Measurements from ENCODE around the gene PBX1. TPM values are rescaled to one million over a fixed set of nuclear protein-coding genes. Genes with fewer than 3 reads are reported as not detected.

PBX1 gene
- total RNA-seq, 1 experiment from 2014 or later = 18.5 TPM

DNA sequence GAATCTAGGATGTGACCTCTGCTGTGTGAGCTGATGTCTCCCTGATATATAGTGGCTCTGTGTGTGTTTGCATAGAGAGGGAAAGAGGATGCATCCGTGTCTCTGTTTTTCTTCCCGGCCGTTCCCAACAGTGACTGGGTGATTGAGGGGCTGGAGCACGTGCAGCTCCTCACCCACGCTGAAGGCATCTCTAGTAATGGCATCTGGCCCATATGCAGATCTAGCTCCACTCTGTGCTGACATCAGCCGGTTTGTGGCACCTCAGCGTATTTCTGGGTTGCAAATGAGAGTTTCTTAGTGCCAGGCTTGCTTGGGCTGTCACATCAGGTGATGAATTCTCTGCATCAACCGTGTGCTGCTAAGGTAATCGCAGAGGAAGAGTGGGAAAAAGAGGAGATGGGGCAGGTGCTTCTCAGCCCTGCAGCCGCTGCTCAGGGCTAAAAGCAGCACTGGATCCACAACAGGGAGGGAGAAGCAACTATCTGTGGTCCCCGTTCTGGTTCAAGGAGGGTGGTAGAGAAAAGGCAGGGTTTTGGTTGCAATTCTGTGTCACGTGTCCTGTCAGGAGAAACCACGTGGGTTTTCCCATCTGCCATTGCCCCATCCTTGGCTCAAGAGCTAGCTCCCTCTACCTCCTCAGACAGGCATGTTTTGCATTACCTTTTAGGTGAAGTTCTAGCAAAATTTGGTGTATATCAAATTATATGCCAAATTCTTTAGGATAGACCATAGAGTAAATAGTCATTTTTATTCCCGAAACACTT, 282.9 kb downstream of the PBX1 start:
- Histone ChIP-seq H3K4me1 (replicated peaks) (no peaks in the 10 kb centered on the region), H3K4me3 (no peak overlapping the region), H3K36me3 (no peaks in the 10 kb centered on the region), H3K9me3 (replicated peaks) (no peaks in the 10 kb centered on the region), H3K27me3 (replicated peaks) (no peaks in the 10 kb centered on the region), H3K27ac (no peak overlapping the region)
- no peak for DNase-seq (ENCODE audit: low read depth in 1 of 2, low spot score in 2 of 2)

DNA sequence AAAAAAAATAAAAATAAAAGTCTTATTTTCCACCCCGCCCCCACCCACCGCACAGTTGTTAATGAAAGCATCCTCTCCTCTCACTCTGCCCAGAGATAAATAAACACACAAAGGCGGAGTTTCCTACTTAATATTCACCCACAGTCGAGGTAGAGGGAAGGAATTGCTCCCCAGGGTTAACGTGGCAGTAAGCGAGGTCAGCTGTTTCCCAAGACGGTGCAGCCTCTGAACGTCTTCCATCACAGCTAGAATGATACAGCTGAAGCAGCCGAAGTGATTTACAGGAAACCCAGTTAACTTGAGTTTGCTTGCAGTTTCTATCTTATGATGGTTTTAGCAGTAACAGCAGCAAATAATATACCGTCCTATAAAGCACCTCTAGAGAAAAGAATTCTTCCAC, 283.9 kb downstream of the PBX1 start:
- no peaks in the 10 kb centered on the region for H3K4me1 ChIP-seq (replicated peaks)
- no peaks in the 10 kb centered on the region for H3K27me3 ChIP-seq (replicated peaks)
- H3K27ac ChIP-seq = no peak overlapping the region
- DNase-seq (ENCODE audit: low read depth in 1 of 2, low spot score in 2 of 2) = no peak
- H3K9me3 ChIP-seq (replicated peaks) = no peaks in the 10 kb centered on the region
- no peaks in the 10 kb centered on the region for H3K36me3 ChIP-seq
- H3K4me3 ChIP-seq = no peak overlapping the region

DNA sequence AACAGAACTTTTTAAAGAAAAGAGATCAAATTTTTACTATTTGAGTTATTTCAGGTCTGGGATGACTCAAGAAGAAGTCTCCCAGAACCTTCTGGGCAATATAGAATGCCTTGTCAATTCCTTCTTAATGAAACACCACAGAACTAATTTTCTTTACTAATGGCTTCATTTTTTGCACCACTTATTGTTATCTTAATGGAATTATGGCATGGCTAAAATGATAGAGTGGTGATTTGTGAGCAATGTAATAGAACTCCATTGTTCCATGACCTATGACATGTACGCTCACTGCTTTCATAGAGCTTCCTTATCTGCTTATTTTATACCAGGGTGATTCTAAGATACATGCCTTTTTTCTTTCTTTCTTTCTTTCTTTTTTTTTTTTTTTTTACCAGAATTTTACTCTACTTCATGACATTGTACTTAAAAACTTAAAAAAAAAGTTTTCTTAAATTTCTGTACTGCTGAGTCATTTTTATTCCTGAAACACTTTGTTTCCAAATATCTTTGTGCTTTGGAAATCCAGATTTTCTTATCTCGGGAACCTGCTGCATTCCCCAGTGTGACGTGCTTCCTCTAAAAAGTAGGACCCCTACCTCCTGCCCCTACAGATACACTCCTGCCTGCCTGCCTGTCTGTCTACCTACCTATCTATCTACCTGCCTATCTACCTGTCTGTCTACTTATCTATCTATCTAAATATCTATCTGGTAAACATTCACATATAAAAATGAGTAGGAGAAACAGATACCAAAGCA, 284.9 kb downstream of the PBX1 start:
- Histone ChIP-seq H3K9me3 (replicated peaks) (no peaks in the 10 kb centered on the region), H3K4me1 (replicated peaks) (no peaks in the 10 kb centered on the region), H3K27me3 (replicated peaks) (no peaks in the 10 kb centered on the region), H3K4me3 (no peak overlapping the region), H3K27ac (no peak overlapping the region), H3K36me3 (no peaks in the 10 kb centered on the region)
- no peak for DNase-seq (ENCODE audit: low read depth in 1 of 2, low spot score in 2 of 2)

DNA sequence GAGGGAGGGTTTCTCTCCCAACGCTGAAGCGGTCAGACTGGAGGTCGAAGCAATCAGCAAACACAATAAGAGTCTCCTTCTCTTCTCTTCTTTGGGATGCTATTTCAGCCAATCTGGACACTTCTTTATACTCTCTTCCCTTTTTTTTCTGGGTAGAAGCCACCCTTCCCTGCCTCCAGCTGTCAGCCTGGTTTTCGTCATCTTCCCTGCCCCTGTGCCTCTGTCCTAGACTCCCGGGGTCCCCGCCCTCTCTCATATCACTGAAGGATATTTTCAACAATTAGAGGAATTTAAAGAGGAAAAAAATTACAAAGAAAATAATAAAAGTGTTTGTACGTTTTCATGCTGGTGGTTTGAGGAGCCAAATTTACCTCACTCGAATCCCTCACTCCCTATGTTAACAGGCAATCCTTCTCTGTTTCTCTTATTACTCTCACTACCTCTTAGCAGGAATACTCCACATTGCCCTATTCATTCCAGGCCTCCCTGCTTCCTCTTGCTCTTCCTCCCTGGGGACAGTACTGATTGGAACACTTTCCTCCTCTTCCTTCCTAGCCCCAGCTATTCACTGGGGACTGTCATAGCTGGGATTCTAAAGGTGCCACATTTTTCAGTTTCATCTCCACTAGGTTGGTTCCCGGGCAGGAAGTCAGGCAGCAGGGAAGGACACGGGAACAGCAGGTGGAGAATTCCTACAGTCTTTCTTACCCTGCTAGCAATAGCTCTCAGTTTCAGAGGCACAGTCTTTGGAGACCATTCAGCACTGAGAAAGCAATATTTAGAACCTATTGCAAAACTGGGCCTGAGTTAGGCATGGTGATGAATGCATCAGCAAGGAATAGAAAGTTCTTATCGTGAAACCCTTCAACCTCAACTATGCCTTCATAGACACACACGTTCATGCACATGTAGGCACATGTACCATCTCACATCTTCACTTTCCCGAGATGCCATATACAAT, 288.0 kb downstream of the PBX1 start:
- Histone ChIP-seq H3K27ac (no peak overlapping the region), H3K9me3 (replicated peaks) (no peaks in the 10 kb centered on the region), H3K27me3 (replicated peaks) (no peaks in the 10 kb centered on the region), H3K36me3 (no peaks in the 10 kb centered on the region), H3K4me1 (replicated peaks) (no peaks in the 10 kb centered on the region), H3K4me3 (no peak overlapping the region)
- DNase-seq (ENCODE audit: low read depth in 1 of 2, low spot score in 2 of 2) = no peak

DNA sequence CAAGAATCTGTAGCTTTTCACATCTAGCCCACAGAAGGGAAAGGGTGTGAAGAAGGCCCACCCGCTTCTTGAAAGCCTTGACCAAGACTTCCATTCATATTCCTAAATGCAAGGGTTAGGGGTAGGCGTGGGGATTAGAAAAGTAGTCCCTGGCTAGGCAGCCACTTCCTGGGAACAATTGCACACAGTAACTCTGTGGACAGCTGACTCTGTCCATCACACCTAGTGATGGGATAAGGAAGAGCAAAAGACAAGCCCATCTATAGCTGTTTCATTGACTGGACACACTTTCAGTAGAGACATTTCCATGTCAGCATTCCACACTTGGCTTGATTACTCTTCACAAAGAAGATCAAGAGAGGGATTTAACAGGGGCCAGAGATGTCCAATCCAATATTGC, 294.2 kb downstream of the PBX1 start:
- Histone ChIP-seq H3K36me3 (no peaks in the 10 kb centered on the region), H3K27me3 (replicated peaks) (no peaks in the 10 kb centered on the region), H3K27ac (no peak overlapping the region), H3K4me1 (replicated peaks) (no peaks in the 10 kb centered on the region), H3K9me3 (replicated peaks) (no peaks in the 10 kb centered on the region), H3K4me3 (no peak overlapping the region)
- no peak for DNase-seq (ENCODE audit: low read depth in 1 of 2, low spot score in 2 of 2)

DNA sequence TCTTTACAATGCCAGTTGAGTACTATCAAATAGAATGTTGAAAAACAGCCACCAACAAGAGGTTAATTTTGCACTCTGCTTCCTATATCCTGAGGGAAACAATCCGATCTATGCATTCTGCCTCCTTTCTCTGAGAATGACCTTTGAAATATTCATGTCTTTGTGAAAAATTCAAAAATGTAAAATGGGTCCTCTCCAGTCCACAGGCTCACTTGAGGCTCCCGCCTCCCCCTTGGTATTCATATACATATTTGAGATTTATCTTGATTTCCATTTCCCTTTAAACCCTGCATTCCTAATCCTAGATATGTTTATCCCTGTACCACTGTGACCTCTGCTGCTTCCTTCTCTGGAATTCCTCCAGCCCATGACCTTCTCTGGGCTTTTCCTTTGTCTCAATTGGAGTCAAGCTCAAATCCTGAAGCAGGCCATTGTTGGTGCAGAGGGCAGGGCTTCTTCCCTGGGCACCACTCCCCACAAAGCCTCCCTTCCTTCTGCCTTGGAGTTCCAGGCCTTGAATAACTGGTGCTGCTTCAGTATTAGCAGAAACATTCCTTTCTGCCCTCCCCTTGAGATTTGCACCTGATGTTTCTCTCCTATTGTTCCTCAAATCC, 296.8 kb downstream of the PBX1 start:
- Histone ChIP-seq H3K9me3 (replicated peaks) (no peaks in the 10 kb centered on the region), H3K27ac (no peak overlapping the region), H3K4me1 (replicated peaks) (no peaks in the 10 kb centered on the region), H3K4me3 (no peak overlapping the region), H3K36me3 (no peaks in the 10 kb centered on the region), H3K27me3 (replicated peaks) (no peaks in the 10 kb centered on the region)
- DNase-seq (ENCODE audit: low read depth in 1 of 2, low spot score in 2 of 2) = no peak

DNA sequence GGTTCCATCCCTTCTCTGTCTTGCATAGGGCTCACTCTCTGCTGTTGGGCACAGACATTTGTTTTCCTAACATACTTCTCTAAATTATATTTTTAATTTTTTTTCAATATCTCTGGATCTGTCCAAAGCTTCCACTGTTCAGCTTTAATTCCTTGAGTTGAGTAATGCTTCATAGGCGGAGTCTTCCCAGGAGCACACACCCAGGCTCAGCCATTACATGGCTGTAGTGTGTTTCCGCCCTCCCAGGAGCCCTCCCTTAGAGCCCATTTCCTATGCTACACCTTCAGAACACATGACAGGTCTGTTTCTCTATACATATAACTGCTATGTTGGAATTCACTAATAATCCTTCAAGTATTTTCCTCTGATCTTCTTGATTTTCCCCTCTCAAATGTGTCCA, 297.4 kb downstream of the PBX1 start:
- Histone ChIP-seq H3K27ac (no peak overlapping the region), H3K36me3 (no peaks in the 10 kb centered on the region), H3K27me3 (replicated peaks) (no peaks in the 10 kb centered on the region), H3K4me1 (replicated peaks) (no peaks in the 10 kb centered on the region), H3K4me3 (no peak overlapping the region), H3K9me3 (replicated peaks) (no peaks in the 10 kb centered on the region)
- DNase-seq (ENCODE audit: low read depth in 1 of 2, low spot score in 2 of 2) = no peak

DNA sequence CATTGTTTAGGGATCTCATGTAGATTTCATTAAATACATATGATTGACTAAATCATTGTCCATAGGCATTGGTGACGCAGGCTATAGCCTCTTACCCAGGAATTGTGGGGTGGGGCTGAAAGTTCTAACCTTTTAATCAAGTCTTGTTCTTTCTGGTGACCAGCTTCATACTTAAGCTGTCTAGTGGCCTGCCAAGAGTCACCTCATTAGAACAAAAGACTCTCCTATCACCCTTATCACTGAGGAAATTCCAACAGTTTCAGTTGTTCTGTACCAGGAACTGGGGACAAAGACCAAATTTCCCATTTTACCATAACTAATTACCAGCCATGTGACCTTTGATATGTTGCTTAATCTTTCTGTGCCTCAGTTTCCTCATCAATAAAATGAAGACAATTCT, 298.5 kb downstream of the PBX1 start:
- H3K27ac ChIP-seq = no peak overlapping the region
- no peaks in the 10 kb centered on the region for H3K4me1 ChIP-seq (replicated peaks)
- no peak for DNase-seq (ENCODE audit: low read depth in 1 of 2, low spot score in 2 of 2)

DNA sequence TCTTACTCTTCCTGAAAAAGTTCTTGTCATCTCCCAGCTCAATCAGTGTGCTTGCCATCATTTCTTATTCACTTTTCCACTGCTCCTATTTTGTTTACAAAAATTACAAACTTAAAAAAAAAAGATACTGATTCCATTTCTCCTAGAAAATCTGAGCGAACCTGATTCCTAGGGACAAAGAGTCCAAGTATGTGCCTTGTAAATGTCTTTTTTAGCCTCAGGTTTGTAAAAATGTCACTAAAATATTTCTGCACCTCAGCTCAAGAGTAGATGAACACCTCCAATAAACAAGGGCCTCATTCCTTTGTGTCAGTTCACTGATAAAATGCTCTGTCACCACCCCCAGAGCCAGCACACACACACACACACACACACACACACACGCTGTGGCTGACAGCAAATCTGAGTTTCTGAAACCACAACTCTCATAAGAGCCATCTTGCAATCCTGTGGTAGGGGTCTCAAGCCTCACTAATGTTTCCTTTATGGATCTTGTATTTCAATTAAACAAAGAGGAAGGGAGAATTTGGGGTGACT, 299.2 kb downstream of the PBX1 start:
- H3K27me3 ChIP-seq (replicated peaks) = no peaks in the 10 kb centered on the region
- no peaks in the 10 kb centered on the region for H3K9me3 ChIP-seq (replicated peaks)
- H3K4me1 ChIP-seq (replicated peaks) = no peaks in the 10 kb centered on the region
- H3K36me3 ChIP-seq = no peaks in the 10 kb centered on the region
- no peak overlapping the region for H3K4me3 ChIP-seq
- no peak for DNase-seq (ENCODE audit: low read depth in 1 of 2, low spot score in 2 of 2)
- H3K27ac ChIP-seq = no peak overlapping the region

More for the DNA sequence above, 298.5 kb downstream of the PBX1 start:
- no peaks in the 10 kb centered on the region for H3K27me3 ChIP-seq (replicated peaks)
- no peaks in the 10 kb centered on the region for H3K36me3 ChIP-seq
- H3K4me3 ChIP-seq = no peak overlapping the region
- H3K9me3 ChIP-seq (replicated peaks) = no peaks in the 10 kb centered on the region

DNA sequence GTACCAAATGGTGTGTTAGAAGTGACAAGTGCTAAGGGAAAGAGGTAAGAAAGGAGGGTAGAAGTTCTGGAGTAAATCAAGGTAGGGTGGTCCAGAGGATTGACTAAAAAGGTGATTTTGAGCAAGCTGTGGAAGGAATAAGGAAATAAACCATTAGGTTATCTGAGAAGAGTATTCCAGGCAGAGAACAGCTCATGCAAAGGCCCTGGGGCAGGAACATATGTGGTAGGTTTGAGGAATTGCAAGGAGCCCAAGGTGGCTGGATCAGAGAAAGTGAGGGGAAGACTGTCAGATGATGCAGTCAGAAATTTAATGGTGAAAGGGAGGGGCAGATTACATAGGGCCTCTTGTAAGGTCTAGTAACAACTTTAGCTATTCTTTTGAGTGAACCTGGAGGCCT, 302.6 kb downstream of the PBX1 start:
- Histone ChIP-seq H3K36me3 (no peaks in the 10 kb centered on the region), H3K4me1 (replicated peaks) (no peaks in the 10 kb centered on the region), H3K27ac (no peak overlapping the region), H3K9me3 (replicated peaks) (no peaks in the 10 kb centered on the region), H3K4me3 (no peak overlapping the region), H3K27me3 (replicated peaks) (no peaks in the 10 kb centered on the region)
- DNase-seq (ENCODE audit: low read depth in 1 of 2, low spot score in 2 of 2) = no peak

DNA sequence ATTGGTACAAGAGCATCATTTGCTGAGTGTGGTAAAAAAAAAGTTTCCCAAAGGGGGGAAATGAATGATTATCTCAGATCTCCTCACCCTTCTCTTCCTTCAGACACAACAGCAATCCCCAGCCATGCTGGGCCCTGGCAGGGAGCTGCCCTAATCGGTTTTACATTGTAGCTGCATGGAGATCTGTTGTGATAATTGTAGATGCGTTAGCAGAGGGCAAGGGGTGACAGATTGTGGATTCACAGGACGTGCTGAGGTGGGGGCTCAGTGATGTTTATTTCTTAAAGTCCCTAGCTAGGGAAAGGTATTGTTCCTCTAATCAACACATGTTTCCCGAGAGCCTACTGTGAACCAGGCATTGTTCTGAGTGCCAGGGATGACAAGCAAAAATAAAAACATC, 304.1 kb downstream of the PBX1 start:
- no peaks in the 10 kb centered on the region for H3K9me3 ChIP-seq (replicated peaks)
- H3K36me3 ChIP-seq = no peaks in the 10 kb centered on the region
- no peak overlapping the region for H3K27ac ChIP-seq
- H3K27me3 ChIP-seq (replicated peaks) = no peaks in the 10 kb centered on the region
- no peak overlapping the region for H3K4me3 ChIP-seq
- H3K4me1 ChIP-seq (replicated peaks) = no peaks in the 10 kb centered on the region
- no peak for DNase-seq (ENCODE audit: low read depth in 1 of 2, low spot score in 2 of 2)

DNA sequence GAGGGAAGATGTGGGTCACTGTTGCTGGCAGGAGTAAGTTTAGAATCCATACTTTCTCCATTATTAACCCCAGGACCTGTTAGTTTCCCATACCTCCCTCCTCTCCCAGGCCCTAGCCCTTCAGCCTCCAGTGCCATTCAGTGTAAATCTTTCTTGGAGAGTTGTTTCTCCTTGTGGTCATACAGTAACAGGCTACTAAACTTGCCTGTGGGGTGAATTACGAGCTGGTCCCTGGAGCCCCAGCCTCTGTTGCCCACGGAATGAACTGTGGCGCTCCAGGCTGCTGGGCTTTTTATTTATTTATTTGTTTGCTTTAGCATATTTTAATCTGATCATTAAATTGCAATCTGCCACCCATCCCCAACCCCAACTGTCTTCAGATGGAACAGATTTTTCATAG, 305.2 kb downstream of the PBX1 start:
- Histone ChIP-seq H3K4me1 (replicated peaks) (no peaks in the 10 kb centered on the region), H3K36me3 (no peaks in the 10 kb centered on the region), H3K27me3 (replicated peaks) (no peaks in the 10 kb centered on the region), H3K27ac (no peak overlapping the region), H3K4me3 (no peak overlapping the region), H3K9me3 (replicated peaks) (no peaks in the 10 kb centered on the region)
- no peak for DNase-seq (ENCODE audit: low read depth in 1 of 2, low spot score in 2 of 2)

DNA sequence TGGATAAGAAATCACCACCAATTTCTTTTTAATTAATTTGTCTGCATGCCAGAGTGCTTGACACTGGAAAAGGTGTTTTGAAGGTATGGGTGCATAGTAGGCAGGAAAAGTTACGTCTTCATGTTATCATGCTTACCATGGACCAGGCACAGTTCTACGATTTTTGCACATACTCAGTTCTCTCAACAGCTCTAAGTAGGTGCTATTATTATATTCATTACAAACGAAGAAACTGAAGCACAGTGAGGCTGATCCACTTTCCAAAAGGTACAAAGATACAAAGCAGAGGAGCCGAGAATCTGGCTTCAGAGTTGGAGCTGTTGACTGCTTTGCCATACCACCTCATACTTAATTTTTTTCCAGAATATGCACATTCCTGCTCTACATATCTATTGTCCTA, 306.4 kb downstream of the PBX1 start:
- DNase-seq (ENCODE audit: low read depth in 1 of 2, low spot score in 2 of 2) = no peak
- Histone ChIP-seq H3K4me3 (no peak overlapping the region), H3K9me3 (replicated peaks) (no peaks in the 10 kb centered on the region), H3K27me3 (replicated peaks) (no peaks in the 10 kb centered on the region), H3K36me3 (no peaks in the 10 kb centered on the region), H3K4me1 (replicated peaks) (no peaks in the 10 kb centered on the region), H3K27ac (no peak overlapping the region)

Measured in SJSA1 (cell line).